Glomerular visceral epithelial cell (primary cell): ENCODE results near the gene PALM3.

ENCODE experiments used
- DNase-seq: peaks from one replicate; pipeline ENCODE4 v3.0.0-alpha.2; 2016; ENCODE audit errors: extremely low spot score

The PALM3 gene, protein sequence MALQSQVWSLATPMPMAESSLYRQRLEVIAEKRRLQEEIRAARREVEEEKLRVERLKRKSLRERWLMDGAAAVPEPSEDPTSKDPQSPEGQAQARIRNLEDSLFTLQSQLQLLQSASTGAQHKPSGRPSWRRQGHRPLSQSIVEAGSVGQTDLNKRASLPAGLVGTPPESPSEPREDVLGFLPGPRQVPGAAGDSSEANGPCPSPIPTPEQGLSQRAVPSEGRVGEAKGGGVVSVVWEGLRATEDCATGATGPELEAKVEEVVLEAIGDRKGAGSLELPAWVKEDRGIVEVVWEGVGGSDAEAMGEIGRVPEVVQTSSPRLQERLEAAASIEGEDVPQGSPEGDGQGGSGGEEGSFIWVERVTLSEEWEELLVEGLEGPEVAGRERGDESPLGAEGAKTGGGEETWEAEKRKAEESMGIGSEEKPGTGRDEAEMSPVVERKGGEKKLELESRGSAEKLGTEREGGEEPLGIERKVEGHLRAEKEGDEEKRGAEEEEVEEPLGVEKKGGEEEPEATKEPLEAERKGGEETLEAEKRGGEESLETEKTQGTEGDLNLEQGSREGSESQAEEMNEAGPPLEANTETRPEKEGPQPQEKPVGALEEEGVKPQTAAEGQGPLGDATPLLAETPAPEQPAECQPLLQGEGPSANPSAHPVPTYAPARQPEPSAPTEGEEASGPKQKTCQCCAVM

DNA sequence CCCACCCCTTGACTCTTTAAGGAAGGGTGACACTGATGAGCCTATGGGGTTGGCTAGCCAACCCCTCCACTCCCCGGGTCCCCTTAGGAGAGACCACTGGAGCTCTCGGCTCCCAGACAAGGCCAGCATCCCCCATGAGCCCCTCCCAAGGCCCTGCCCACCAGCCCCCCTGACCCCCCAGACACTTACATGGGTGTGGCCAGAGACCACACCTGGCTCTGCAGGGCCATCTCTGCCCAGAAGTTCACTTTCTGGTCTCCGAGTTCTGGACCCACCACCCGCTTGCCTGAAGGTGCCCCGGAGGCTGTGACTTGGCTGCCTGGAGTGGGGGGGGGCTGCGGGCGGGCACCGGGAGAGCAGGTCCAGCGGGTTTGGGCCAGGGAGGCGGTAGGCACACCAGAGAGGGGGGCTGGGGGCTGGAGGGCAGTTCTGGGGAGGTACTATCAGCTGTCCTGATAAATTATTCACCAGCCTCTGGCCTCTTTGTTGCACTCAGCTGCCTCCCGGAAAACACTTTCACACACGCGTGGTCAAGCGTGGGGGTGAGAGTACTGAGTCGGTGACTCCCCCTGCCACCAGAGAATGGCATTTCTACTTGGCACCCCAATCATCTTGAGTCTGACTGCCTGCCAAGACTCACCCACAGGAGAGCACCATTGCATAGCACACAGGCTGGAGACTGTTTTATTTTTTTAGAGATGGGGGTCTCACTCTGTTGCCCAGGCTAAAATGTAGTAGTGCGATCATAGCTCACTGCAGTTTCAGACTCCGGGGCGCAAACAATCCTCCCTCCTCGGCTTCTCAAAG is at the start of gene PALM3:
TSS of gene PALM3 (minus strand) at position 326 of the 807 bp plus-strand sequence. CDS start at position 230, 96 bp downstream.
- peak; percentile 69 for DNase-seq

DNA sequence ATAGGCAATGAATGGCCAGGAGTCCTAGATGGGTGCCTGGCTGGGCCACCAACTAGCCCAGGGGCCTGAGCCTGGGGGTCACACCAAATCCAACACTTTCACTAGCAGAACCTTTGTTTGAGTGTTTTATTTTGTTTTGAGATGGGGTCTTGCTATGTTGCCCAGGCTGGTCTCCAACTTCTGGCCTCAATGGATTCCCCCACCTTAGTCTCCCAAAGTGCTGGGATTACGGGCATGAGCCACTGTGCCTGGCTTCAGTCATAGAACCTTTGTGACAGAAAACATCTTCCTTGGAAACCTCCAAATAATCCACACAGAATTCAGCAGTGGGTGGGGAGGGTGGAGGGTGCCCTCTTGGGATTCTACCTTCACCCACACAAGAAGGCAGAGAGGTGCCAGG is 49.6 kb upstream of the PALM3 start:
- DNase-seq = no peak

DNA sequence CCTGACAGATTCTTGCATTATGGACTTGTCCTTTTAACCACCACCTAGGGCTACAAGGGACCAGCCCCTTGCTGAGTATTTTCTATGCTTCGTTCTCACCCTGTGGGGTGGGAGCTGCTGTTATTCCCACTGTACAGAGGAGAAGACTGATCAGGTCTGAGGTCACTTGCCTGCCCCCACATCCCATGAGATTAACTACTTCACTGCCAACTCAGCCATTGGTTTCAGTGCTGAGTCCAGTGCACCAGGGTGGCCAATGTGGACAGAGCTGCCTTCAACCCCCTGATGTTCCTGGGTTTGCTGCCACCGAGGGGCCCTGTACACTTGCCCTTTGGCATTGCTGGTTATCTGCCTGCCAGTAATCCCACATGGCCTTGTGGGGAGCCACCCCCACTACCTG is 48.8 kb upstream of the PALM3 start:
- no peak for DNase-seq

DNA sequence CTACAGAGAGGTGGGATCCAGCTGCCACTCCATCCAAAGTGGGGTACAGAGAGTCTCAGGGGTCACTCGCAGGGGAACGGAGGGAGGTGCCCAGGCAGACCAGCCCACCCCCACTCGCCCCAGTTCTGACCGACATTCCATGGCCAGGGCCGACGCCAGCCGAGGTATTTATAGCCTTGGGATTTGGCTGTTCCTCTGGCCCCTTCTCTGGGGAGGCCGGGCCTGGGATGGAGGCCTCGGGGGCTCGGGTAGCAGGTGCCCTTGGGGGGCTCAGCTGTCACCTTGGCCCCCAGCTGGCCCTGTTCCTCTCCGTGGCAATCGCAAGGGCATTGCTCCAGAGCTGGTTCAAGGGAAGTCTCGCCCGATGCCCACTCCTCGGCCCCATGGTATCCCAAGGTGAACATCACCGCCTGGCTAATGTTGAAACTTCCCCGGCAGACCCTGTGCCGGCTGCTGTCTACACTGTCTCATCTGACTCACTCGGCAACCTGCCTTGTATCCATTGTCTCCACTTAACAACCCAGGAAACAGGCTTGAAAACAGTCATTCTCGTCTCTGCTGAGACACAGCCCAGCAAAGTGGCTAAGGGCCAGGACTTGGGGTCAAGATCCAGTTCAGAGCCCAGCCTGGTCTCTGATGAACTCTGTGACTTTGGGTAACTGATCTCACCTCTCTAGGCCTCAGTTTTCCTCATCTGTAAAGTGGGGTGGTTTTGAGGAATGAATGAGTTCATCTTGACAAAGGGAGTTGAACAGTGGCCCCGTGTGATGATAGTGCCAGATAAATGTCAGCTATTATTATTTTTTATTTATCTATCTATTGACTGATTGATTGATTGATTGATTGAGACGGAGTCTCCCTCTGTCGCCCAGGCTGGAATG is 45.9 kb upstream of the PALM3 start:
- no peak for DNase-seq

DNA sequence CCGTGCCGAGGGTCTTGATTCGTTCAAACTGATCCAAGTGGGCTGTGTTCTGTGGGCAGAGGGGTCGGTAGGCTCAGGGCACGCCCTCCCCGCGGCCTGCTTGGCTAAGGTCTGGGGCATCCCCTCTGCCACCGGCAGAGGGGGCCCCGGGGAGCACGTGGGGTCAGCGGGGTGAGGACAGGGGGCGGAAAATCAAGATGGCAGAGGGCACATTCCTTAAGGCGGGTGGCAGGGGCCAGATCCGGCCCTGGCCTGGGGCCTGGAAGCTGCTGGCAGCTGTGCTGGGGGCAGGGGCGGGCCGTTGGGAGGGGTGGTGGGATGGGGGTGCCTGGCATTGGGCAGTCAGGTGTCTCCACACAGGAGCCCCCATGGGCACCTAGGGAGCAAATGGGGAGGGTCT is 45.0 kb upstream of the PALM3 start:
- no peak for DNase-seq

DNA sequence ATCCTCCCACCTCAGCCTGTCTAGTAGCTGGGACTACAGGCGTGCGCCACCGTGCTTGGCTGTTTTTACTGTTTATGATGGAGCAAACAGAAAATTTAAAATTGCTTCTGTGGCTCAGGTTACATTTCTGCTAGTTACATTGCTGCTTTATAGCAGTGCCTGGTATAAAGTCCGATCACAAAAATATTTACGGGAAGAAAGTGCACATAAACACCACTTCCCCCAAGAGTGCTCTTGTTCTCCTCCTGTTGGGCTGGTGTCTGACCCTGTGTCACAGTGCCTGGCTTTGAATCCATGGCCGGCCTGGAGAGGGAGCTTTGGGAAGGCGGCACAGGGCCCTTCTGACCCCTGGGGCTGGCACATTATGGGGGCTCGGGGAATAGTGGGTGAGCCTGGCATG is 43.8 kb upstream of the PALM3 start:
- DNase-seq = no peak

DNA sequence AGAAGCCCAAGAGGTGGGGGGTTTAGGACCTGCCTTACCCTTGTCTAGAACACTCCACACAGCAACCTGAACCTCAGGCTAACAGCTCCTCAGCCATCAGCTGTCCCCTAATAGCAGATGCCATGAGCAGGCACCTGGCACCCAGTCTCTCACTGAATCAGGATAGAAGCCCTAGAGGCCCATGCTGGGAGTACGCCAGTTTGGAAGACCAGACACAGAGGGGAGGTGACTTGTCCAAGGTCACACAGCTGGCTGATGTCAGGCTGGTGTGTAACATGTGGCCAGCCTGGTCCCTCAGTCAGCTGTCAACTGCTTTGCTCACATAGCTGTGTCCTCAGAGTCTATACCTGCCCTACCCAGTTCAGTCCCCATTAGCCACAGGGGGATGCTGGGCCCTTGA is 41.4 kb upstream of the PALM3 start:
- DNase-seq = no peak

DNA sequence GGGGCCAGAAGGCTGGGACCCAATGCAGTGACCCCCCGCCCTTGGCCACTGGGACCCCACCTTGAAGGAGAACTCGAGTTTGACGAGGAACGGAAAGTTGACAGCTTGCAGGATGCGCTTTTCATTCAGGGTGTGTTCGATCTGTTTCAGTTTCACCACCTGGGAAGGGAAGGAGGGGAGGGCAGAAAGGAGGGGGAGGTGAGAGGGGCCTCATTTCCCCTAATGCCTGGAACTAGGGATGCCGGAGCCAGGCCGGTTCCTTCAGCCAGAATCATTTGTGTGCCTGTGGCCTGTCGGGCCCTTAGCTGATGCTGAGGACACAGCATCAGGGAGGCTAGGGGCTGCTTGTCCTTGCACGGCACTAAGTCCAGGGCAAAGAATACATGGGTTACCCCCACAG is 40.9 kb upstream of the PALM3 start:
- DNase-seq = no peak

DNA sequence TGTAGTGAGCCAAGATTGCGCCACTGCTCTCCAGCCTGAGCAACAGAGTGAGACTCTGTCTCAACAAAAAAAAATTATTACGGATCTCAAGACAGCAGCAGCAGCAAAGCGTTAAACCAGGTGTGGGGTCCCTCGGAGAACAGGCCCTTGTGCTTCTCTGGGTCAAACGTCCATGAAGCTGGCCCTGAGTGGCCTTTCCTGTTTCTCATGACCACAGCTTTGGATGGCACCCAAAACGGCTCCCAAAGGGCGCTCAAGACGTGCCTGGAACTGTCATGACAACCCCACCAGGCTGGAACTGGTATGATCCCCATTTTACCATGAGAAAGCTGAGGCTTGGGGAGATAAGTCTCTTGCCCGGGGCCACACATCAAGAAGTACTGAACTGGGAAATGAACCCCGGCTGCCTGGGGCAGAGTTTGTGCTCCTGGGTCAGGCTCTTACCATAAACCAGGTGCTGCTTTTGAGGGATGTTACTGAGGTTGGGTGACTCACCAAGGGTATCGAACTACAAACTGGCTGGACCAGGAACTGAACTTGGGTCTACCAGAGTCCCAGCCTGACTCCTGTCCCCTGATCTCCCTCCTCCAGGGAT is 40.3 kb upstream of the PALM3 start:
- no peak for DNase-seq

DNA sequence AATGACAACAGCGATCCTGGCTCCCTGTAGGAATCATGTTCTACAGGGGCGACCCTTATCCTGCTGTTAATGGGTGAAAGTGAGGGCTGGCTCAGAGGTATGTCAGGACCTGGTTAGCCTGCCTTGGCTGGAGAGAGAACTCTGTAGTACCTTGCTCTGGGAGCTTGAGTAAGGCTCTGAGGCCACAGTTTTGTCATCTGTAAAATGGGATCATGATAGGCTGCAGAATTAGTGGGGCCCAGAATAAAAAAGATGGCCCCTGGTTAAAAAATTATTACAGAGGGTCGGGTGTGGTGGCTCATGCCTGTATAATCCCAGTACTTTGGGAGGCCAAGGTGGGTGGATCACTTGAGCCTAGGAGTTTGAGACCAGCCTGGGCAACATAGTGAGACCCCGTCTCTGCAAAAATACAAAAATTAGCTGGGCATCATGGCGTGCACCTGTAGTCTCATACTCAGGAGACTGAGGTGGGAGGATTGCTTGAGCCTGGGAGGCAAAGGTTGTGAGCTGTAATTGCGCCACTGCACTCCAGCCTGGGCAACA is 39.2 kb upstream of the PALM3 start:
- DNase-seq = no peak

DNA sequence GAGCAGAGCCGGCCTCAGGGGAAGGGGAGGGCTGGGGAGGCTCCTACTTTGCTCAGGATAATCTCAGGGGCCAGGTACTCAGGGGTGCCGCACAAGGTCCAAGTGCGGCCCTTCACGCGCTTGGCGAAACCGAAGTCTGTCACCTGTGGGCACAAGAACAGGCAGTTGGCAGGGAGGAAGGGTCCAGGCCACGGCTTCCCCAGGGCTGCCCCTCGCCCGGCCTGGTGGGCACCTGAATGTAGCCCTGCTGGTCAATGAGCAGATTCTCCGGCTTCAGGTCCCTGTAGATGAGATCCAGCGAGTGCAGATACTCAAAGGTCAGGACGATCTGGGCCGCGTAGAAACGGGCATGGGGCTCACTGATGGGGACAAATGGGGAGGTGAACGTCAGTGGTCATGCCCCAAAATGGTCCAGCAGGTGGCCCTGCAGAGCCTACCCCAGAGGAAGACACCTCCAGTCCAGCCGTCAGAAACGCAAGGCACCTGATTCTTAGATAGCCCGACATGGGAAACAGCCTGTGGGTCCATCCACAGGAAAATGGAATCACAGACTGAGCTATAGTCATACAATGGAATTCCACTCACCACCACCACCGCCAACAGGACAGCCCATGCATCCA is 35.8 kb upstream of the PALM3 start:
- no peak for DNase-seq

DNA sequence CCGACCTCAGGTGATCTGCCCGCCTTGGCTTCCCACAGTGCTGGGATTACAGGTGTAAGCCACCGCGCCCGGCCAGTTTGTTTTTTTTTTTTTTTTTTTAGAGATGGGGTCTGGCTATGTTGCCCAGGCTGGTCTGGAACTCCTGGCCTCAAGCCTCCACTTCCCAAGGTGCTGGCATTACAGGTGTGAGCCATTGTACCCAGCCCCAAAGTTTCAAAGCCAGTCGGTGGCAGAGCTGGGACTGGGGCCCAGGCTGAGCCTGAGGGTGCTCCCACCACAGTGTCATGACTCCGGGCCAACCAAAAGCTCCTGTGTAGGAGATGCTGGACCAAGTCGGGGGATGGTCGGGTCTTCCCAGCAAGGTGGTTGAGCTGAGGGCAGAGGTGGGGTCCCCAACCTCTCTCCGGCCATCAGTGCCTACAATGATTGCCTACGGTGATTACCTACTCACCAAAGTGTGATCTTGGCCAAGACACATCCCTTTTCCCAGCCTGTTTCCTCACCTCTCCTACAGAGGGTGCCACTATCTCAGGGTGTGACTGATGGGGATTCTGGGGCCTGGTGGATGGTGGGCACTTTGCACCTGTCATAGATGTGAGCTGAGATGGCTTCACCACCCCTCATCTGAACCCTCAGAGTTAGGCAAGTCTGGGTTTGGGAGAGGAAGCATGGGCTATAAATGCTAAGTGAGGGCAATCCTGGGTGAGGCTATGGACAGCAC is 34.6 kb upstream of the PALM3 start:
- no peak for DNase-seq

DNA sequence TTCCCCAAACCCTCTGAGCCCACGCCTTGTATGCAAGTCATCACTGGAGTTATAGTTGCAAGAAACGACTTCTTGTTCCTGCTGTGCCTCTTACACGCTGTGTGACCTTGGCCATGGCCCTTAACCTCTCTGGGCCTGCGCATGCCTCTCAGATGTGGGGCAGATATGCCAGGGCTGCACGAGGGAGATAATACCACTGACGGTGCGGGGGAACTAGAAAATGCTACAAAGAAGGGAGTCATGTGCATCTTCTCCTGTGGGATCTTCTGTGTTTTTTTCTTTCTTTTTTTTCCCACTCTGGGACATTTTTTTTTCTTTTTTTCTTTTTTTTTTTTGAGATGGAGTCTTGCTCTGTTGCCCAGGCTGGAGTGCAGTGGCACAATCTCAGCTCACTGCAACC is 33.0 kb upstream of the PALM3 start:
- DNase-seq = no peak

DNA sequence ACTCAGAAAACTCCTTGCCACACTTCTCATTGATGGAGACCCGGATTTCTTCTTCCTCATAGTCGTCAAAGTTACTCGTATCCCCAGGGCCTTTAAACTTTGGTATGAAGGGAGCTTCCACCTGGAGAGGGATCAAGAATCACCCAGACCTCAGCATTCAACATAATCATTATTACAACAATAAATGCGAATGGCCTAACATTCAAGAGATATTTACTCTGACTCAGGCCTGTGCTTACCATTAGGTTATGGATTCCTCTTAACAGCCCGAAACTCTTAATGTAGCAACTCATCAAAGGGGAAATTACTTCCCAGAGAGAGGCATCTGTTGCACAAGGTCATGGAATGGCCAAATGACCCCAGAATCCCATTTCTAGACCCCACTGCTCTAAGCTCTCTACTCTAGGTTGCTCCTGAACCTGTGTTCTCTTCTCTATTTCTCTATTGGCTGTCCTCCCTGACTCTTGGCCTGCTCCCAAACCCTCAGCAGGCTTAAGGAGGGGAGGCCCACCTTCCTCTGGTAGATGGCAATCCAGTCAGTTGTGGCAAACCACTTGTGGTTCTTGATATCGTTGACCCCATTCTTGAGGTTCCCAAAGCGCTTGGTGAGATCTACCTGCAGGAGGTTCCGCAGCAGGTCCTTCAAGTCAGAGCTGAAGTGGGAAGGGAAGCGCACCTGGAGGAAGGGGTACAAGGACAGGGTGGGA is 31.4 kb upstream of the PALM3 start:
- DNase-seq = no peak

DNA sequence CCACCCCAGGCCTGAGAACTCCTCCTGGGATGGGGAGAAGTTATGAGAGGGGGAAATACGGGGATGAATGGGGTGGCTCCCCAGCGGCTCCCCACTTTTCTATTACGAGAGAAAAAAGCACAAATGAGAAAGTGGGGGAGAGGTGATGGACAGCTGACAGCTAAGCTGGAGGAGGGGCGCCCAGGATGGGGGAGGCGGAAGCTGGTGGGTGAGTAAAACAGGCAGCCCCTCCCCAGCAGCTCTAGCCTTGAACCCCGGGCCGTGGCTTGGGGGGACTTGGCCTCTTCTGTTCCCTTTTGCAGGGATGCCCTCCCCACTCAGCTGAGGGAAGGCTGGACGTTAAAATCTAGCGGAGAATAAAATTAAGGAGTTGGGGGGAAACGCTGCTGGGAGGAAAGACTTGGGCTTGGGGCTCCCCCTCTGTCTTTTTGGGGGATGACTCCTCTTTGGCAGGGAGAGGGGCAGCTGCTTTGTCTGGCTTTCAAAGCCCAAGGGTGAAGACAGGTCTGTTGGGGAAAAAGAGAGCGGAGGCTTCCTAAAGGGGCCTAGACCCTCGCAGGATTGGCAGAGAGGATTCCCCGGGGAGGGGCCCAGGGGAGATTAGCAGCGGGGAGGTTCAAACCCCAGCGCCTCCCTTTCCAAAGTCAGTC is 30.1 kb upstream of the PALM3 start:
- DNase-seq = no peak

DNA sequence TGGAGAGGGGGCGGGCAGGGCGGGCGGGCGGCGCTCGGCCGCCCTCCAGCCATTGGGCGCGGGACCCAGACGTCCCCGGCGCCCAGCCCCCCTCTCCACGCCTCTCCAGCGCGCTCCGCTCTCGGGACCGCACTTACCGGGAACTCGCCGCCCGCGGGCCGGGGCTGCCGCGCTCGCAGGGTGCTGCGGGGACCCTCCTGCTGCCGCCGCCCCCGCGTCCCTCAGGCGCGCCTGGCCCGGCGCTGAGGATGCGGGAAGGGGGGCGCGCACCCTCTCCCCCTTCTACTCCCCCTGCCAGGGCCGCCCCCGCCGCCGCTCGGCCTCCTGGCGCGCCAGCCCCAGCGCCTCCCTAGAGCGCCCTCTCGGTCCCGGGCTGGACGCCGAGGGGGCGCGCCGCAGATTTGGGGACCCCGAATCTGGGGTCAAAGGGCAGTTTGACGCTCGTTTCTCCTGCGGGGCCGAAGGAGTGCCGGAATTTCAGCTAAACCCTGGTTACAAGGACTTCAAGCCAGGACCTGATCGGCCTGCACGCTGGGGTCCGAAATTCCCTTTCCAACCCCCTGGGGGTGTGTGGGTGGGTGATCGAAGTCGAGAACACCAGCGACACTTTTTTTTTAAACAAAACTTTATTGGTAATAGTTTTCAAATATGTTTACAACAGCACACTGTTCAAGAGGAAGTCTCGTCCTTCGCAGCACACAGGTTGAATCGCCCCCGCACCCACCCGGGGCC is 29.4 kb upstream of the PALM3 start:
- DNase-seq = peak; percentile 49

DNA sequence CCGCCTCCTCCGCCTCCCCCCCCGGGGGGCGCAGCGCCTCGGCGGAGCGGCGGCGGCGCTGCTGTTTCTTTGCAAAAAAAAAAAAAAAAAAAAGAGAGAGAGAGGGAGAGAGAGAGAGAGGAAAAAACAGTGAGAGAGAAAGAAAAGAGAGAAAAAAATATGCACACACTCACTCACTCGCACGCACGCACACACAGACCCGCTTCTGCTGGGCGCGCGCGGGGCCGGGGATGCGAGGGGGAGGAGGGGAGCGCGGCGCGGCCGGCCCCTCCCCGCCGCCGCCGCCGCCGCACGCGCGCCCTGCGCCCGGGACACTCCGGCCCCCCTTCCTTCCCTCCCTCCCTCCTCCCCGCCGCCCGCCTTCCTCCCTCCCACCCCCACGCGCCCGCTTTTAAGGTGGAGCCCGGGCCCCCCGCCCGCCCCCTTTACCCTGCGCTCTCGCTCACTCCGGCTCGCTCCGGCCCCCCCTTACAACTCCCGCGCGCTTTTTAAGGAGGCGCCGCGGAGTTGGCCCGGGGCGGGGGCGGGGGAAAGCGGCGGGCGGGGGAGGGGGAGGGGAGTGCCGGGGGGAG is 28.7 kb upstream of the PALM3 start, which contains the start of gene SAMD1:
TSS of gene SAMD1 (minus strand) at position 243 of the 572 bp plus-strand sequence.
- peak; percentile 93 for DNase-seq
